Measurements from ENCODE around the gene RLF.

RLF gene

GRCh38 chr1:40122855-40123254 lies 38.3 kb upstream of the RLF start:
- Histone ChIP-seq H3K27ac (ENCODE audit: low read depth, low read length, poor library complexity, severe bottlenecking) (no peak overlapping the region), H3K4me1 (ENCODE audit: insufficient read depth, low read length, severe bottlenecking) (no peaks in the 10 kb centered on the region), H3K9ac (ENCODE audit: low read length) (no peak overlapping the region), H4K20me1 (ENCODE audit: insufficient read depth, low read length) (no peaks in the 10 kb centered on the region), H3F3A (ENCODE audit: insufficient read depth, low read length) (no peaks in the 10 kb centered on the region), H2AFZ (ENCODE audit: low read length) (no peak overlapping the region), H3K9me2 (ENCODE audit: low read depth, low read length) (no peaks in the 10 kb centered on the region), H3K9me3 (ENCODE audit: low read length) (no peaks in the 10 kb centered on the region), H3K4me3 (ENCODE audit: low read depth, low read length, poor library complexity, severe bottlenecking) (no peak overlapping the region), H3K36me3 (ENCODE audit: insufficient read depth, low read length) (no peaks in the 10 kb centered on the region), H3K4me2 (ENCODE audit: low read length) (no peak overlapping the region), H3K79me2 (ENCODE audit: insufficient read depth, low read length) (no peaks in the 10 kb centered on the region), H3K27me3 (ENCODE audit: insufficient read depth, low read length) (no peaks in the 10 kb centered on the region)
- TF ChIP-seq, protein P1, sequence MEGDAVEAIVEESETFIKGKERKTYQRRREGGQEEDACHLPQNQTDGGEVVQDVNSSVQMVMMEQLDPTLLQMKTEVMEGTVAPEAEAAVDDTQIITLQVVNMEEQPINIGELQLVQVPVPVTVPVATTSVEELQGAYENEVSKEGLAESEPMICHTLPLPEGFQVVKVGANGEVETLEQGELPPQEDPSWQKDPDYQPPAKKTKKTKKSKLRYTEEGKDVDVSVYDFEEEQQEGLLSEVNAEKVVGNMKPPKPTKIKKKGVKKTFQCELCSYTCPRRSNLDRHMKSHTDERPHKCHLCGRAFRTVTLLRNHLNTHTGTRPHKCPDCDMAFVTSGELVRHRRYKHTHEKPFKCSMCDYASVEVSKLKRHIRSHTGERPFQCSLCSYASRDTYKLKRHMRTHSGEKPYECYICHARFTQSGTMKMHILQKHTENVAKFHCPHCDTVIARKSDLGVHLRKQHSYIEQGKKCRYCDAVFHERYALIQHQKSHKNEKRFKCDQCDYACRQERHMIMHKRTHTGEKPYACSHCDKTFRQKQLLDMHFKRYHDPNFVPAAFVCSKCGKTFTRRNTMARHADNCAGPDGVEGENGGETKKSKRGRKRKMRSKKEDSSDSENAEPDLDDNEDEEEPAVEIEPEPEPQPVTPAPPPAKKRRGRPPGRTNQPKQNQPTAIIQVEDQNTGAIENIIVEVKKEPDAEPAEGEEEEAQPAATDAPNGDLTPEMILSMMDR (IDR thresholded peaks at IDR 0.05; ENCODE audit: low read length): no peak
- TF ChIP-seq EZH2 (IDR thresholded peaks at IDR 0.05; ENCODE audit: borderline replicate concordance, low read length): no peak

DNA sequence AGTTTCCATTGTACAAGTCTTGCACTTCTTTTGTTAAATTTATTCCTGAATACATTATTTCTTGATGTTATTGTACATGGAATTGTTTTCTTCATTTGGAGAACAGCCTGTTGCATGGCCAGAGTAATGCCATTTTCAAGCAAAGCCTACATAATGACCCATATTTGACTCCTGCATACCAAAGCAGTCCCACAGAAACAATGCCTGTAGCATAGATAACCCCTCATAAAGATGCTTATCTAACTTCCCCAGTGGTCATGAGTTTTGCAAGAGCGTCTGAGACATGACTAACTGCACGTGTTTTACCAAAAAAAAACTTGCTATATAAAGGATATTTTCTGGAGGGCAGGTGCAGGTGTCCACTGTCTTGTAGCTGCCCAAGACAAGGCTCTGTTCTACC lies 30.3 kb upstream of the RLF start:
- TF ChIP-seq EZH2 (IDR thresholded peaks at IDR 0.05; ENCODE audit: borderline replicate concordance, low read length): no peak
- TF ChIP-seq, protein P1 (IDR thresholded peaks at IDR 0.05; ENCODE audit: low read length): no peak
- no peak overlapping the region for H3K4me3 ChIP-seq (ENCODE audit: low read depth, low read length, poor library complexity, severe bottlenecking)
- no peaks in the 10 kb centered on the region for H3F3A ChIP-seq (ENCODE audit: insufficient read depth, low read length)
- H3K79me2 ChIP-seq (ENCODE audit: insufficient read depth, low read length): no peaks in the 10 kb centered on the region
- H4K20me1 ChIP-seq (ENCODE audit: insufficient read depth, low read length): no peaks in the 10 kb centered on the region
- H3K27ac ChIP-seq (ENCODE audit: low read depth, low read length, poor library complexity, severe bottlenecking): no peak overlapping the region
- no peaks in the 10 kb centered on the region for H3K27me3 ChIP-seq (ENCODE audit: insufficient read depth, low read length)
- no peaks in the 10 kb centered on the region; the same call in 1 of the 2 replicates for H3K36me3 ChIP-seq (ENCODE audit: insufficient read depth, low read length)
- no peaks in the 10 kb centered on the region for H3K9me2 ChIP-seq (ENCODE audit: low read depth, low read length)
- no peak overlapping the region for H3K4me2 ChIP-seq (ENCODE audit: low read length)
- no peak overlapping the region for H3K9ac ChIP-seq (ENCODE audit: low read length)
- peaks cover 12% of the 10 kb centered on the region for H3K9me3 ChIP-seq (ENCODE audit: low read length)
- H2AFZ ChIP-seq (ENCODE audit: low read length): no peak overlapping the region
- no peaks in the 10 kb centered on the region for H3K4me1 ChIP-seq (ENCODE audit: insufficient read depth, low read length, severe bottlenecking)

GRCh38 chr1:40132383-40133311 lies 28.5 kb upstream of the RLF start:
- Histone ChIP-seq H3K79me2 (ENCODE audit: insufficient read depth, low read length) (no peaks in the 10 kb centered on the region), H3K4me3 (ENCODE audit: low read depth, low read length, poor library complexity, severe bottlenecking) (no peak overlapping the region), H3F3A (ENCODE audit: insufficient read depth, low read length) (no peaks in the 10 kb centered on the region), H3K36me3 (ENCODE audit: insufficient read depth, low read length) (no peaks in the 10 kb centered on the region; the same call in 1 of the 2 replicates), H4K20me1 (ENCODE audit: insufficient read depth, low read length) (no peaks in the 10 kb centered on the region), H3K9ac (ENCODE audit: low read length) (no peak overlapping the region), H3K4me1 (ENCODE audit: insufficient read depth, low read length, severe bottlenecking) (no peaks in the 10 kb centered on the region), H3K27me3 (ENCODE audit: insufficient read depth, low read length) (no peaks in the 10 kb centered on the region), H3K4me2 (ENCODE audit: low read length) (no peak overlapping the region), H3K9me2 (ENCODE audit: low read depth, low read length) (no peaks in the 10 kb centered on the region), H3K27ac (ENCODE audit: low read depth, low read length, poor library complexity, severe bottlenecking) (no peak overlapping the region), H2AFZ (ENCODE audit: low read length) (no peak overlapping the region), H3K9me3 (ENCODE audit: low read length) (peaks cover 12% of the 10 kb centered on the region)
- TF ChIP-seq, protein P1 (IDR thresholded peaks at IDR 0.05; ENCODE audit: low read length): no peak
- TF ChIP-seq EZH2 (IDR thresholded peaks at IDR 0.05; ENCODE audit: borderline replicate concordance, low read length): no peak
